Activated CD8-positive, alpha-beta T cell treated with anti-CD3 and anti-CD28 coated beads, Interleukin-2, amount 10 ng/mL, durations not matched to agents 7 days and 5 days (primary cell): ENCODE measurements around the gene ATXN1. TPM values are rescaled to one million over a fixed set of nuclear protein-coding genes. Genes with fewer than 3 reads are reported as not detected.

ENCODE experiments used
- ATAC-seq: fragments of 150-1000 bp; cut with Tn5 transposase; one replicate; pipeline ENCODE4 v1.10.0; 2021; ENCODE audit warnings: moderate library complexity
- CTCF ChIA-PET: fragments of 350-600 bp; sonication (Branson Sonifier 250); formaldehyde crosslinking; loops from one replicate; lab custom pipeline; 2021; ENCODE audit warnings: antibody characterized with exemption; lab: Charles Lee
- POLR2A ChIA-PET: fragments of 350-600 bp; sonication (Branson Sonifier 250); formaldehyde crosslinking; loops from one replicate; lab custom pipeline; 2021; ENCODE audit warnings: antibody characterized with exemption; lab: Charles Lee
- DNase-seq: peaks from one replicate; pipeline ENCODE4 v3.0.0-alpha.2; 2020
- H3K27ac Mint-ChIP-seq: one replicate; pipeline ENCODE4 v1.8.0; 2021; ENCODE audit warnings: mild to moderate bottlenecking, mixed read lengths
- H3K27me3 Mint-ChIP-seq: one replicate; pipeline ENCODE4 v1.8.0; 2021; ENCODE audit warnings: low read depth, mixed read lengths
- H3K36me3 Mint-ChIP-seq: one replicate; pipeline ENCODE4 v1.8.0; 2021; ENCODE audit warnings: low read depth, mixed read lengths
- H3K4me1 Mint-ChIP-seq: one replicate; pipeline ENCODE4 v1.8.0; 2021; ENCODE audit warnings: low read depth, mixed read lengths
- H3K4me3 Mint-ChIP-seq: one replicate; pipeline ENCODE4 v1.8.0; 2021; ENCODE audit warnings: mild to moderate bottlenecking, mixed read lengths
- H3K9me3 Mint-ChIP-seq: one replicate; pipeline ENCODE4 v1.8.0; 2022; ENCODE audit warnings: mixed read lengths; ENCODE audit not compliant: insufficient read depth
- total RNA-seq, 2 experiments: library from RNA; stranded (reverse); gene quantifications; one replicate each; pipeline ENCODE4 v1.2.3, GENCODE V29; 2021

The ATXN1 gene
- total RNA-seq, 2 experiments from 2014 or later, result 36.7 to 42.9 TPM

DNA sequence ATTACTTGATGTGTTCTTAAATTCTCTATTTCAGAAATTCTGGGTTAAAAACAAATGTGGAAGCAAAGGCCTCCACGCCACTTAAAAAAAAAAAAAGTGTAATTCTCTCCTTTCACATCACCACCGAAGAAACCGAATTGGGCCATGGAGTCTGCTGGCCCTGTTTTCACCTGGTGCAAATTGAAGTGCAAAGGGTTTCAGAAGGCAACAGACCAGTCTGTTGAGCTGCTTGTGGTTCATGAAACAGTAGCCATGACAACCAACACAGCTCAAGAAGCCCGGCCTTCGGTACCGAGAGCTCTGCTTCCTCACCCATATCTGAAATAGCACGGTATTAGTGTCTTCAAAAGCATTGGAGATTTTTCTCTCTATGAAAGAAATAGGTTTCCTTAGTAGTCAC is 459.7 kb downstream of the ATXN1 start:
- Mint-ChIP-seq H3K9me3 (no peaks in the 10 kb centered on the region), H3K4me3 (no peak overlapping the region), H3K36me3 (peaks cover 13% of the 10 kb centered on the region), H3K27ac (no peak overlapping the region), H3K27me3 (no peaks in the 10 kb centered on the region), H3K4me1 (no peaks in the 10 kb centered on the region)
- DNase-seq (no peak), ATAC-seq (no peak)
- ChIA-PET CTCF (interaction anchor here (1.2 to 1.3 kb wide), 2 partner anchors 16 to 18 kb away, joined by 3 read pairs; no protein-coding TSS in a partner anchor), POLR2A (no interaction called here)

- no peak for ATAC-seq
- Mint-ChIP-seq H3K9me3 (no peaks in the 10 kb centered on the region), H3K4me1 (no peaks in the 10 kb centered on the region), H3K27ac (no peak overlapping the region), H3K27me3 (no peaks in the 10 kb centered on the region), H3K4me3 (no peak overlapping the region), H3K36me3 (peaks cover 7% of the 10 kb centered on the region)
- ChIA-PET CTCF (no interaction called here), POLR2A (no interaction called here)
- no peak for DNase-seq
Measured at GRCh38 chr6:16299861-16300260, 461.4 kb downstream of the ATXN1 start.

DNA sequence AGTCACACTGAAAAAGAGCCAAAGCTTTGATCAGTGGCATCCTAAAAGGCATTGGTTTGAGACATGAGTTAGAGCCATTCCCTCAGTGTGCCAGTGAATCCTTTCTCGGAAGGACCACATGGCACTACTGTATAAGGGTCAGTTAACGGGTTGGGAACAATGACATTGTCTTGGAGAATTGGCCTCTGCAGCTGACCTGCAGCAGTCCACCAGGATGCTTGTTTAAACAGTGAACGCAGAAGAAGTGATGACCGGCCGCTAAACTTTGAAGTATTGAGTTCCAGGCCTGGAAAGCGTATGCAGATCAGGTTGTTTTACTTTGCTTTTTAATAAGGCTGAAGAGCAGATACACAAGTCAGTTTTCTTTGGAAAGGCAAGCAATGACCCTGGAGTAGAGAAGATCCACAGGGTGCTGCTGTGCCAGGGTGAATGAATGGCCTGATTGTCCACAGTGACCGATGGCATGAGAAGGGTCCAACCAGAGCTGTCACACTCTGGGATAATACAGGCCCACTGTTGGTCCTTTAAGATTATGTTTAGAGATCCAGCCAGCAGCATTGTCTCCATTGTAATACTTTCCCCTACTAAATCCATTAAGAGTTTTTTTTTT is 465.1 kb downstream of the ATXN1 start:
- H3K9me3 Mint-ChIP-seq, result no peaks in the 10 kb centered on the region
- H3K27me3 Mint-ChIP-seq, result no peaks in the 10 kb centered on the region
- CTCF ChIA-PET, result no interaction called here
- H3K4me3 Mint-ChIP-seq, result no peak overlapping the region
- ATAC-seq, result no peak
- no peaks in the 10 kb centered on the region for H3K4me1 Mint-ChIP-seq
- no peak for DNase-seq
- no peaks in the 10 kb centered on the region for H3K36me3 Mint-ChIP-seq
- H3K27ac Mint-ChIP-seq, result no peak overlapping the region
- POLR2A ChIA-PET, result interaction anchor here (0.6 kb wide), 1 partner anchor 1818 kb away, joined by 6 read pairs; no protein-coding TSS in a partner anchor

- ATAC-seq (no peak), DNase-seq (no peak)
- no peaks in the 10 kb centered on the region for H3K9me3 Mint-ChIP-seq
- no peak overlapping the region for H3K27ac Mint-ChIP-seq
- no peaks in the 10 kb centered on the region for H3K4me1 Mint-ChIP-seq
- no peaks in the 10 kb centered on the region for H3K36me3 Mint-ChIP-seq
- ChIA-PET CTCF (no interaction called here), POLR2A (interaction anchor here (0.6 kb wide), 1 partner anchor 1819 kb away, joined by 6 read pairs; no protein-coding TSS in a partner anchor)
- H3K27me3 Mint-ChIP-seq, result no peaks in the 10 kb centered on the region
- no peak overlapping the region for H3K4me3 Mint-ChIP-seq
Measured at GRCh38 chr6:16295471-16295870, 465.8 kb downstream of the ATXN1 start.

DNA sequence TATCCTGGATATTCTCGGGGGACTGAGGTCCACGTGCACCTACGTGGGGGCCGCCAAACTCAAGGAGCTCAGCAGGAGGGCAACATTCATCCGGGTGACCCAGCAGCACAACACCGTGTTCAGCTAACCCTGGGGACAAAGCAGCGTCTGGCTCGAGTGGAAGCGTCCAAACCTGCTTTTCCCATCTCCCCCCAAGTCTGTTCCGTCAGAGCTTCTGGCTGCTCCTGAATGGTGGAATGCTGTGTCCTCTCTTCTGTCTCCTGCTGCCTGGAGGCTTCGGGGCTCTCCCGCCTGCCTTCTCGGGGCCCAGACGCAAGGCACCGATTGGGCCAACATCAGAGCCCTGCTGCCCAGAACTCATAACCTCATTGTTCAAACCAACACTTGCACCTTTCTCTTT is 466.2 kb downstream of the ATXN1 start:
- DNase-seq (no peak), ATAC-seq (no peak)
- no peaks in the 10 kb centered on the region for H3K36me3 Mint-ChIP-seq
- no peak overlapping the region for H3K27ac Mint-ChIP-seq
- CTCF ChIA-PET, result no interaction called here
- no peaks in the 10 kb centered on the region for H3K27me3 Mint-ChIP-seq
- H3K9me3 Mint-ChIP-seq, result no peaks in the 10 kb centered on the region
- POLR2A ChIA-PET, result no interaction called here
- H3K4me3 Mint-ChIP-seq, result no peak overlapping the region
- H3K4me1 Mint-ChIP-seq, result no peaks in the 10 kb centered on the region

DNA sequence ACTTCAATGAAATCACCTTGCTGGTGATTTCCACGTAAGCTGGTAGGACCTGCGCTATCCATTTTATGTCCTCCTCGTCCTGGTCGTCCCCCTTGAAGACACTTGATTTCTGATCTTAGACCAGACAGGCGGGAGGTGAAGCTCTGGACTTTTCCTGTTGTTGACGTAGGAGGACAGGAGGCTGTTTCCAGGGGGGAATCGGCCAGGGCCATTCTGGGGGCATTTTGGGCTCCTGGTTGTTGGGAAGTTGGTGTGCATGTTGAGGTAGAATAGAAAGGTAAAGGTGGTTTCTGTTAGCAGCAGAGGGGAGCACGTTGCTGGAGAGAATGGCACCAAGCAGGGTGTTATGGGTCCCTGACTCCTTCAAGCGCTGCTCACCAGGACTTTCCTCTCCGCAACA is 466.9 kb downstream of the ATXN1 start:
- CTCF ChIA-PET, result no interaction called here
- H3K4me3 Mint-ChIP-seq, result no peak overlapping the region
- DNase-seq, result no peak
- ATAC-seq, result no peak
- H3K36me3 Mint-ChIP-seq, result no peaks in the 10 kb centered on the region
- H3K4me1 Mint-ChIP-seq, result no peaks in the 10 kb centered on the region
- H3K27ac Mint-ChIP-seq, result no peak overlapping the region
- H3K9me3 Mint-ChIP-seq, result no peaks in the 10 kb centered on the region
- no peaks in the 10 kb centered on the region for H3K27me3 Mint-ChIP-seq
- POLR2A ChIA-PET, result no interaction called here

DNA sequence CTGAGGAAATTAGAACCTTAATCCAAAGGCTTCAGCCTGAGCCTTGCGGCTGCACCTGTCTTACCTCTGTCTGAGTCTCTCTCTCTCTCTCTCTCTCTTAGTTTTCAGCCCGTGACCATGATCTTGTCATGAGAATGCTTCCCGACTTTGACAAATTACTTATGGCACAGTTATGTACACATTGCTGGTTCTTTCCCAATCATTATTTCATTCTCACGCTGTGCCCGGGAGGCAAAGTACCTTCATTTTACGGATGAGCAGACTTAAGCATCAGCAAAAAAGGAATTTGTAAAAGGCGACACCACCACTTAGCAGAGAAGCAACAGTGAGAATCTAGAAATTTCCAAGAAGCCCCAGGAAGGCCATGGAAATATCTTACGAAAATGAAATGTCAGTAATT is 468.3 kb downstream of the ATXN1 start:
- Mint-ChIP-seq H3K36me3 (no peaks in the 10 kb centered on the region), H3K4me1 (no peaks in the 10 kb centered on the region), H3K9me3 (no peaks in the 10 kb centered on the region), H3K27me3 (no peaks in the 10 kb centered on the region), H3K4me3 (no peak overlapping the region), H3K27ac (no peak overlapping the region)
- ChIA-PET CTCF (no interaction called here), POLR2A (no interaction called here)
- ATAC-seq, result no peak
- no peak for DNase-seq

- ChIA-PET POLR2A (interaction anchor here (0.6 kb wide), 1 partner anchor 27 kb away, joined by 4 read pairs; no protein-coding TSS in a partner anchor), CTCF (interaction anchor here (1.0 kb wide), 1 partner anchor 40 kb away, joined by 3 read pairs; no protein-coding TSS in a partner anchor)
- H3K4me1 Mint-ChIP-seq, result no peaks in the 10 kb centered on the region
- no peak for ATAC-seq
- H3K36me3 Mint-ChIP-seq, result no peaks in the 10 kb centered on the region
- H3K4me3 Mint-ChIP-seq, result no peak overlapping the region
- H3K27ac Mint-ChIP-seq, result no peak overlapping the region
- DNase-seq, result no peak
- H3K27me3 Mint-ChIP-seq, result no peaks in the 10 kb centered on the region
- H3K9me3 Mint-ChIP-seq, result no peaks in the 10 kb centered on the region
Measured at GRCh38 chr6:16292432-16292831, 468.8 kb downstream of the ATXN1 start.

GRCh38 chr6:16291739-16292138 is 469.5 kb downstream of the ATXN1 start:
- Mint-ChIP-seq H3K4me1 (no peaks in the 10 kb centered on the region), H3K4me3 (no peak overlapping the region), H3K27me3 (no peaks in the 10 kb centered on the region), H3K27ac (no peak overlapping the region), H3K36me3 (no peaks in the 10 kb centered on the region), H3K9me3 (no peaks in the 10 kb centered on the region)
- DNase-seq (no peak), ATAC-seq (no peak)
- CTCF ChIA-PET, result interaction anchor here (1.0 kb wide), 1 partner anchor 40 kb away, joined by 3 read pairs; no protein-coding TSS in a partner anchor
- POLR2A ChIA-PET, result interaction anchor here (0.6 kb wide), 1 partner anchor 28 kb away, joined by 4 read pairs; no protein-coding TSS in a partner anchor

GRCh38 chr6:16288163-16288562 is 473.1 kb downstream of the ATXN1 start:
- Mint-ChIP-seq H3K9me3 (no peaks in the 10 kb centered on the region), H3K27ac (no peak overlapping the region), H3K4me1 (no peaks in the 10 kb centered on the region), H3K4me3 (no peak overlapping the region), H3K36me3 (no peaks in the 10 kb centered on the region), H3K27me3 (no peaks in the 10 kb centered on the region)
- POLR2A ChIA-PET, result no interaction called here
- CTCF ChIA-PET, result interaction anchor here (1.2 kb wide), 1 partner anchor 31 kb away, joined by 3 read pairs; no protein-coding TSS in a partner anchor
- DNase-seq (no peak), ATAC-seq (no peak)

DNA sequence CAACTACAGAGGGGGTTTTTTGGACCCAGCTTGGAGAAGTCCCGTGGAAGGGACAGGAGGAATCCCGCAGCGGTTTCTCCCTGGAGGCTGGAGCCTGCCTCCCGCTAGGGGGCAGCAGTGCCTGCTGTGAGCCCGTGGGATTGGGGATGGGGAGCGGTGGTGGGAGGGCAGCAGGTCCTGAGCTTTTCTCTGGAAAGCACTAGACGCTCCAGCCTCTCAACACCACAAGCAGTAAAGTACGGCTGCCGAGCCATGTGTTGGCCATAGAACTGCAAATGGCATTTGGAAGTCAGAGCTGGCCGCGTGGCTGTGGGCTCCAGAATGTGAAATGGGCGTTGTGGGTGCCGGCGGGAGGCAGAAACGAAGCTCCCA is 475.1 kb downstream of the ATXN1 start:
- Mint-ChIP-seq H3K4me1 (no peaks in the 10 kb centered on the region), H3K27me3 (no peaks in the 10 kb centered on the region), H3K36me3 (no peaks in the 10 kb centered on the region), H3K9me3 (no peaks in the 10 kb centered on the region), H3K27ac (no peak overlapping the region), H3K4me3 (no peak overlapping the region)
- ATAC-seq (no peak), DNase-seq (no peak)
- CTCF ChIA-PET, result interaction anchor here (0.9 to 1.6 kb wide), 5 partner anchors 8 to 47 kb away, joined by 3 to 4 read pairs (median 3); no protein-coding TSS in a partner anchor
- POLR2A ChIA-PET, result no interaction called here

DNA sequence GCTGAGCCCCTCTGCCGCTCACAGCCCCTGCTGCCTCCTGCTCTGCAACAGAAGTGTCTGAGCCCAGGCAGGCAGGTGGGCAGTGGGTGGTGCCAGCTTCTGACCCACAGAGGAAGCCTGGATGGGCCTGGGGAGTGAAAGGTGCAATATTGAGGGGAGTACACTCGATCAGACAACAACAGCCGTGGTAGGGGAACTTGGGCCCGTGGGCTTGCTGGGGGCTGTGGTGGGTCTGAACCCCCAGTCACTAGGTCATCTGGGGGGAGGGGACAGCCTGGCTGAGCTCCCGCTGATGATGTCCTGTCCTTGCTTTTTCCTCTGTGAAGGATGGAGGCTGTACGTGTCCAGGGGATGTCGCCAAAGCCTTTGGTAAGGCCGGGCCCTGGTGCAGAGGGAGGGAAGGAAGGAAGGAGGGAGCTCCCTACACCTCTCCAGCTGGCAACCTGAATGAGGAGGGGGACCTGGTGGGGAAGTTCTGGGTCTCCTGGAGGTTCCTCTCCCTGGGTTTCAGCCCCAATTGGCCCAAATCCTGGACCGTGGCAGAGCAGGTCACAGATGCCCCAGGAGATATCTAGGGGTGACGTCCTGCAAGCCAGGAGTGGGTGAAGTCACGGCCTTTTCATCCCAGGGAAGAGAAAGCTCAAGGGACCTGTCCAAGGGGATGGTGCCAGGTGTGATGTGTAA is 475.7 kb downstream of the ATXN1 start:
- Mint-ChIP-seq H3K4me3 (no peak overlapping the region), H3K9me3 (no peaks in the 10 kb centered on the region), H3K27ac (no peak overlapping the region), H3K27me3 (no peaks in the 10 kb centered on the region), H3K36me3 (no peaks in the 10 kb centered on the region), H3K4me1 (no peaks in the 10 kb centered on the region)
- CTCF ChIA-PET, result interaction anchor here (0.8 to 1.3 kb wide), 5 partner anchors 9 to 48 kb away, joined by 3 to 4 read pairs (median 3); no protein-coding TSS in a partner anchor
- no peak for ATAC-seq
- DNase-seq, result no peak
- POLR2A ChIA-PET, result no interaction called here
